Activated CD8-positive, alpha-beta T cell treated with anti-CD3 and anti-CD28 coated beads, Interleukin-2, amount 10 ng/mL, durations not matched to agents 7 days and 5 days (primary cell): ENCODE results near the gene N4BP2. TPM values are rescaled to one million over a fixed set of nuclear protein-coding genes. Genes with fewer than 3 reads are reported as not detected.

Experiments
- ATAC-seq: fragments of 150-1000 bp; cut with Tn5 transposase; one replicate; pipeline ENCODE4 v1.10.0; 2021; ENCODE audit warnings: moderate library complexity
- CTCF ChIA-PET: fragments of 350-600 bp; sonication (Branson Sonifier 250); formaldehyde crosslinking; loops from one replicate; lab custom pipeline; 2021; ENCODE audit warnings: antibody characterized with exemption; lab: Charles Lee
- POLR2A ChIA-PET: fragments of 350-600 bp; sonication (Branson Sonifier 250); formaldehyde crosslinking; loops from one replicate; lab custom pipeline; 2021; ENCODE audit warnings: antibody characterized with exemption; lab: Charles Lee
- DNase-seq: peaks from one replicate; pipeline ENCODE4 v3.0.0-alpha.2; 2020
- H3K27ac Mint-ChIP-seq: one replicate; pipeline ENCODE4 v1.8.0; 2021; ENCODE audit warnings: mild to moderate bottlenecking, mixed read lengths
- H3K27me3 Mint-ChIP-seq: one replicate; pipeline ENCODE4 v1.8.0; 2021; ENCODE audit warnings: low read depth, mixed read lengths
- H3K36me3 Mint-ChIP-seq: one replicate; pipeline ENCODE4 v1.8.0; 2021; ENCODE audit warnings: low read depth, mixed read lengths
- H3K4me1 Mint-ChIP-seq: one replicate; pipeline ENCODE4 v1.8.0; 2021; ENCODE audit warnings: low read depth, mixed read lengths
- H3K4me3 Mint-ChIP-seq: one replicate; pipeline ENCODE4 v1.8.0; 2021; ENCODE audit warnings: mild to moderate bottlenecking, mixed read lengths
- H3K9me3 Mint-ChIP-seq: one replicate; pipeline ENCODE4 v1.8.0; 2022; ENCODE audit warnings: mixed read lengths; ENCODE audit not compliant: insufficient read depth
- total RNA-seq, 2 experiments: library from RNA; stranded (reverse); gene quantifications; one replicate each; pipeline ENCODE4 v1.2.3, GENCODE V29; 2021

The N4BP2 gene
- total RNA-seq, 2 experiments from 2014 or later, result 25.1 to 29.0 TPM

DNA sequence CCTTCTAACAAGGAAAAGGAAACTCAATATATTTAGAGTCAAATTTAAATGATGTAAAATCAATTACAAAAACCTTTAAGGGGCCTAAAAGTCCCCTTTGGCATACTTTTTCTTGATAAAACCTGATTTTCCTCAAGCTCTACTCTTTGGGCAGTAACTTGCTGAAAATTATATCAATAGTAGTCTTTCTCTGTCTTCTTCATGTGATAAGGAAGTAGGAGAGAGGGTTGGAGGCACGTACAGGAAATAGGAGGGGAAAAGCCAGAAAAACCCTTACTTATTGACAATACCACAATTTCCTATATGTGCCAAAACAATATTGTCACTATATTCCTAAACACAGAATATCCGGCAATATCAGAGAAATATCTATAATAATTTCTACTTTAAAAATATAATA lies 149.8 kb downstream of the N4BP2 start:
- peak; percentile 25 for DNase-seq
- CTCF ChIA-PET, result interaction anchor here (1.2 to 5.5 kb wide), 10 partner anchors 9 to 150 kb away, joined by 5 to 36 read pairs (median 10); partner anchors contain the start of genes N4BP2 and RHOH
- H3K27ac Mint-ChIP-seq, result peak overlapping the region; percentile 96
- peaks cover 85% of the 10 kb centered on the region for H3K36me3 Mint-ChIP-seq
- H3K4me1 Mint-ChIP-seq, result peaks cover 59% of the 10 kb centered on the region
- ATAC-seq, result no peak
- no peaks in the 10 kb centered on the region for H3K27me3 Mint-ChIP-seq
- H3K9me3 Mint-ChIP-seq, result no peaks in the 10 kb centered on the region
- H3K4me3 Mint-ChIP-seq, result peak overlapping the region; percentile 93
- POLR2A ChIA-PET, result interaction anchor here (0.6 to 18.3 kb wide), 10 partner anchors 12 to 159 kb away, joined by 3 to 517 read pairs (median 10); partner anchors contain the start of genes N4BP2 and RHOH

Other genes with a start within 250 kb of the N4BP2 start
- gene PDS5A, start 78.9 kb upstream of the N4BP2 start, total RNA-seq, result 100 to 1,000 TPM; 120 to 126 TPM
- 100 to 1,000 TPM; 147 to 159 TPM for gene RHOH, start 140.2 kb downstream of the N4BP2 start, total RNA-seq